Measurements from ENCODE around the gene TRPM1.

Gene TRPM1

GRCh38 chr15:31019986-31020385, 81.5 kb downstream of the TRPM1 start:
- Histone ChIP-seq H3F3A (ENCODE audit: insufficient read depth, low read length) (no peaks in the 10 kb centered on the region), H3K27me3 (replicated peaks; ENCODE audit: insufficient read depth, low read length) (no peaks in the 10 kb centered on the region), H4K20me1 (ENCODE audit: insufficient read depth, low read length) (no peaks in the 10 kb centered on the region), H3K27ac (ENCODE audit: low read length) (no peak overlapping the region), H3K9me3 (replicated peaks; ENCODE audit: insufficient read depth, low read length) (no peaks in the 10 kb centered on the region), H3K36me3 (replicated peaks; ENCODE audit: insufficient read depth, low read length) (no peaks in the 10 kb centered on the region), H2AFZ (ENCODE audit: low read length) (no peak overlapping the region), H3K4me2 (ENCODE audit: low read depth, low read length) (no peak overlapping the region), H3K4me1 (ENCODE audit: low read length) (0 out of 2 replicates have a peak, but pooled peaks cover 5% of the 10 kb centered on the region), H3K9me2 (replicated peaks; ENCODE audit: insufficient read depth, low read length) (no peaks in the 10 kb centered on the region), H3K79me2 (ENCODE audit: low read length) (no peaks in the 10 kb centered on the region), H3K4me3 (ENCODE audit: low read length) (no peak overlapping the region), H3K9ac (ENCODE audit: low read length) (no peak overlapping the region)
- TF ChIP-seq EZH2 (optimal IDR thresholded peaks at IDR 0.05; ENCODE audit: low read depth, low read length) (no peak), CTCF (IDR thresholded peaks at IDR 0.05; ENCODE audit: low read length) (no peak), EZH2phosphoT487 (IDR thresholded peaks at IDR 0.05; ENCODE audit: low read length) (no peak)
- DNase-seq = no peak

GRCh38 chr15:31017311-31017710, 84.2 kb downstream of the TRPM1 start:
- peaks cover 22% of the 10 kb centered on the region for H3K4me1 ChIP-seq (ENCODE audit: low read length)
- no peak overlapping the region for H3K27ac ChIP-seq (ENCODE audit: low read length)
- H3K9me3 ChIP-seq (replicated peaks; ENCODE audit: insufficient read depth, low read length) = no peaks in the 10 kb centered on the region
- TF ChIP-seq EZH2 (optimal IDR thresholded peaks at IDR 0.05; ENCODE audit: low read depth, low read length) = no peak
- TF ChIP-seq EZH2phosphoT487 (IDR thresholded peaks at IDR 0.05; ENCODE audit: low read length) = no peak
- TF ChIP-seq CTCF (IDR thresholded peaks at IDR 0.05; ENCODE audit: low read length) = no peak
- H3K4me2 ChIP-seq (ENCODE audit: low read depth, low read length) = no peak overlapping the region
- no peak for DNase-seq
- no peaks in the 10 kb centered on the region for H4K20me1 ChIP-seq (ENCODE audit: insufficient read depth, low read length)
- no peaks in the 10 kb centered on the region for H3K36me3 ChIP-seq (replicated peaks; ENCODE audit: insufficient read depth, low read length)
- no peak overlapping the region for H3K9ac ChIP-seq (ENCODE audit: low read length)
- H3K79me2 ChIP-seq (ENCODE audit: low read length) = no peaks in the 10 kb centered on the region
- peaks cover 14% of the 10 kb centered on the region for H3F3A ChIP-seq (ENCODE audit: insufficient read depth, low read length)
- H3K9me2 ChIP-seq (replicated peaks; ENCODE audit: insufficient read depth, low read length) = no peaks in the 10 kb centered on the region
- H3K4me3 ChIP-seq (ENCODE audit: low read length) = no peak overlapping the region
- H3K27me3 ChIP-seq (replicated peaks; ENCODE audit: insufficient read depth, low read length) = no peaks in the 10 kb centered on the region
- no peak overlapping the region for H2AFZ ChIP-seq (ENCODE audit: low read length)

- Histone ChIP-seq H3K4me2 (ENCODE audit: low read depth, low read length) (no peak overlapping the region), H3K27me3 (replicated peaks; ENCODE audit: insufficient read depth, low read length) (no peaks in the 10 kb centered on the region), H2AFZ (ENCODE audit: low read length) (no peak overlapping the region), H4K20me1 (ENCODE audit: insufficient read depth, low read length) (no peaks in the 10 kb centered on the region), H3K4me3 (ENCODE audit: low read length) (no peak overlapping the region), H3K27ac (ENCODE audit: low read length) (no peak overlapping the region), H3K79me2 (ENCODE audit: low read length) (no peaks in the 10 kb centered on the region), H3K9me3 (replicated peaks; ENCODE audit: insufficient read depth, low read length) (no peaks in the 10 kb centered on the region), H3K4me1 (ENCODE audit: low read length) (peaks cover 22% of the 10 kb centered on the region), H3F3A (ENCODE audit: insufficient read depth, low read length) (peaks cover 14% of the 10 kb centered on the region), H3K36me3 (replicated peaks; ENCODE audit: insufficient read depth, low read length) (no peaks in the 10 kb centered on the region), H3K9me2 (replicated peaks; ENCODE audit: insufficient read depth, low read length) (no peaks in the 10 kb centered on the region), H3K9ac (ENCODE audit: low read length) (no peak overlapping the region)
- TF ChIP-seq EZH2 (optimal IDR thresholded peaks at IDR 0.05; ENCODE audit: low read depth, low read length) (no peak), CTCF (IDR thresholded peaks at IDR 0.05; ENCODE audit: low read length) (no peak), EZH2phosphoT487 (IDR thresholded peaks at IDR 0.05; ENCODE audit: low read length) (no peak)
- DNase-seq = no peak
These were observed 85.0 kb downstream of the TRPM1 start for GRCh38 chr15:31016446-31016915.
